Keratinocyte (primary cell): ENCODE results near the gene CFAP100.
A peak's percentile ranks its signal among the peaks of the same experiment; 100 is the strongest.

ENCODE experiments used
- EZH2 ChIP-seq: IDR thresholded peaks from one replicate; pipeline ENCODE4 v1.6.1; 2012; ENCODE audit warnings: inconsistent platforms, mild to moderate bottlenecking, low read length, moderate library complexity
- TF ChIP-seq, protein P1 (sequence below), 3 experiments: IDR thresholded peaks in 1 of 3; conservative IDR thresholded peaks in 1 of 3; optimal IDR thresholded peaks in 1 of 3; 2 replicates in 2 of 3; 3 replicates in 1 of 3; pipeline versions ENCODE3 to v1.5.1; 2011; ENCODE audit warnings: low read length in 3 of 3, mild to moderate bottlenecking in 3 of 3, moderate library complexity in 2 of 3, control low read depth in 1 of 3, inconsistent platforms in 1 of 3; ENCODE audit not compliant: insufficient read depth in 2 of 3; ENCODE audit errors: extremely low read depth in 1 of 3

DNA sequence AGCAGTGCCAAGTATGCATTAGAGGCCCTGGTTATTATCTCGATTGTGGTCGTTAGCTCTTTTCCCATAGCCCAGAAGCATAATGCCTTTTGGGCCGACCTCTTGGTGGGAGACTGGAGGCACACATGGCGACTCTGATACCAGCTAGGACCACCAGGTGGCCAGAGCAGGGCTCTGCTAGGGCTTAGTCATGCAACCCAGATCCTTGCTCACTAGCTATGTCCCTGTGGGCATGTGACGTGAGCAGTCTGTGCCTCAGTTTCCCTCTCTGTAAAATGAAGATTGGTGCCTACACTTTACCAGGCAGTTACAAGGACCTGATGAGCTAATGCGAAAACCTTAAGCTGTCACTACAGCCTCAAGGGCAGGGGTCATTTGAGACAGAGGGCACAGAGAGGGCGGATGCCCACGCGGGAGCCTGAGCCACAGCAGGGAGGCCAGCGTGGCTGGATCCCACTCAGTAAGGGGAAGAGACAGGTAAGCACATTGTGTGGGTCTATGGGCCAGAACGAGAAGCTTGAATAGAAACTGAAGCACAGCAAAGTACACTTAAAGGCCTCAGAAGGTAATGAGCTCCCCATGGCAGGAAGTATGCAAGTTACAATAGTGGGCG is 46.3 kb upstream of the CFAP100 start:
- TF ChIP-seq, protein P1, sequence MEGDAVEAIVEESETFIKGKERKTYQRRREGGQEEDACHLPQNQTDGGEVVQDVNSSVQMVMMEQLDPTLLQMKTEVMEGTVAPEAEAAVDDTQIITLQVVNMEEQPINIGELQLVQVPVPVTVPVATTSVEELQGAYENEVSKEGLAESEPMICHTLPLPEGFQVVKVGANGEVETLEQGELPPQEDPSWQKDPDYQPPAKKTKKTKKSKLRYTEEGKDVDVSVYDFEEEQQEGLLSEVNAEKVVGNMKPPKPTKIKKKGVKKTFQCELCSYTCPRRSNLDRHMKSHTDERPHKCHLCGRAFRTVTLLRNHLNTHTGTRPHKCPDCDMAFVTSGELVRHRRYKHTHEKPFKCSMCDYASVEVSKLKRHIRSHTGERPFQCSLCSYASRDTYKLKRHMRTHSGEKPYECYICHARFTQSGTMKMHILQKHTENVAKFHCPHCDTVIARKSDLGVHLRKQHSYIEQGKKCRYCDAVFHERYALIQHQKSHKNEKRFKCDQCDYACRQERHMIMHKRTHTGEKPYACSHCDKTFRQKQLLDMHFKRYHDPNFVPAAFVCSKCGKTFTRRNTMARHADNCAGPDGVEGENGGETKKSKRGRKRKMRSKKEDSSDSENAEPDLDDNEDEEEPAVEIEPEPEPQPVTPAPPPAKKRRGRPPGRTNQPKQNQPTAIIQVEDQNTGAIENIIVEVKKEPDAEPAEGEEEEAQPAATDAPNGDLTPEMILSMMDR (optimal IDR thresholded peaks at IDR 0.05 in 1 of 3, IDR thresholded peaks at IDR 0.05 in 1 of 3, conservative IDR thresholded peaks at IDR 0.05 in 1 of 3; ENCODE audit: extremely low read depth in 1 of 3, insufficient read depth in 2 of 3, low read length in 3 of 3): peak in 1 of 3 experiments; percentile 21
- no peak for TF ChIP-seq EZH2
